H9 (cell line): ENCODE measurements around the gene KIF21A. TPM values are rescaled to one million over a fixed set of nuclear protein-coding genes. Genes with fewer than 3 reads are reported as not detected.

Experiments used
- DNase-seq: peaks from one replicate; pipeline ENCODE4 v3.0.0-alpha.2; 2017
- H2AFZ ChIP-seq: one replicate; pipeline ENCODE4 v1.6.1; 2013; ENCODE audit warnings: mild to moderate bottlenecking, low read length, control low read depth, moderate library complexity
- H2AK5ac ChIP-seq: 2 replicates; pipeline ENCODE4 v1.6.1; 2013; ENCODE audit warnings: low read length, control low read depth, mixed read lengths; ENCODE audit not compliant: insufficient read length
- H2BK120ac ChIP-seq: one replicate; pipeline ENCODE4 v1.6.1; 2013; ENCODE audit warnings: low read depth, mild to moderate bottlenecking, low read length, control low read depth, inconsistent platforms; ENCODE audit not compliant: poor library complexity, severe bottlenecking
- H2BK12ac ChIP-seq: 2 replicates; pipeline ENCODE4 v1.6.1; 2013; ENCODE audit warnings: low read length, control low read depth, mixed read lengths, low read depth; ENCODE audit not compliant: insufficient read length
- H2BK15ac ChIP-seq: 2 replicates; pipeline ENCODE4 v1.6.1; 2013; ENCODE audit warnings: low read depth, low read length, control low read depth
- H2BK20ac ChIP-seq: one replicate; pipeline ENCODE4 v1.6.1; 2013; ENCODE audit warnings: low read depth, mild to moderate bottlenecking, low read length, control low read depth, inconsistent platforms; ENCODE audit not compliant: poor library complexity, severe bottlenecking
- H2BK5ac ChIP-seq: 2 replicates; pipeline ENCODE4 v1.6.1; 2013; ENCODE audit warnings: low read length, control low read depth, mixed read lengths; ENCODE audit not compliant: insufficient read length
- H3K14ac ChIP-seq: 2 replicates; pipeline ENCODE4 v1.6.1; 2013; ENCODE audit warnings: low read length, control low read depth; ENCODE audit not compliant: insufficient read depth
- H3K18ac ChIP-seq: 2 replicates; pipeline ENCODE4 v1.6.1; 2013; ENCODE audit warnings: low read depth, mild to moderate bottlenecking, mixed read lengths, low read length, control low read depth; ENCODE audit not compliant: insufficient read length
- H3K23ac ChIP-seq: 2 replicates; pipeline ENCODE4 v1.6.1; 2013; ENCODE audit warnings: low read length, control low read depth, mixed read lengths, low read depth; ENCODE audit not compliant: insufficient read length
- H3K23me2 ChIP-seq: 2 replicates; pipeline ENCODE4 v1.6.1; 2013; ENCODE audit warnings: low read depth, mild to moderate bottlenecking, mixed read lengths, low read length, control low read depth; ENCODE audit not compliant: insufficient read length, poor library complexity, severe bottlenecking
- H3K27ac ChIP-seq: 2 replicates; pipeline ENCODE4 v1.5.1; 2013; ENCODE audit warnings: low read length, control low read depth, mixed read lengths, low read depth; ENCODE audit not compliant: insufficient read length
- H3K27me3 ChIP-seq: 2 replicates; pipeline ENCODE4 v1.6.1; 2013; ENCODE audit warnings: low read length, control low read depth, inconsistent platforms; ENCODE audit not compliant: insufficient read depth
- H3K4ac ChIP-seq: 2 replicates; pipeline ENCODE4 v1.6.1; 2013; ENCODE audit warnings: low read depth, mild to moderate bottlenecking, control low read depth, inconsistent platforms, low read length, moderate library complexity
- H3K4me1 ChIP-seq: 2 replicates; pipeline ENCODE4 v1.6.1; 2013; ENCODE audit warnings: low read length, control low read depth, inconsistent platforms; ENCODE audit not compliant: insufficient read depth
- H3K4me2 ChIP-seq: 2 replicates; pipeline ENCODE4 v1.6.1; 2013; ENCODE audit warnings: low read length, control low read depth, mixed read lengths; ENCODE audit not compliant: insufficient read length, insufficient read depth
- H3K56ac ChIP-seq: 2 replicates; pipeline ENCODE4 v1.6.1; 2013; ENCODE audit warnings: low read depth, mild to moderate bottlenecking, mixed read lengths, low read length, control low read depth; ENCODE audit not compliant: insufficient read length
- H3K79me1 ChIP-seq: 2 replicates; pipeline ENCODE4 v1.6.1; 2013; ENCODE audit warnings: low read depth, mild to moderate bottlenecking, moderate library complexity, low read length, control low read depth, inconsistent platforms; ENCODE audit not compliant: insufficient read depth, poor library complexity, severe bottlenecking
- H3K79me2 ChIP-seq: 2 replicates; pipeline ENCODE4 v1.6.1; 2013; ENCODE audit warnings: low read length, control low read depth, inconsistent platforms; ENCODE audit not compliant: insufficient read depth
- H3K9ac ChIP-seq: 2 replicates; pipeline ENCODE4 v1.6.1; 2013; ENCODE audit warnings: low read length, control low read depth, mixed read lengths; ENCODE audit not compliant: insufficient read length; ENCODE audit errors: extremely low read depth
- H3K9me3 ChIP-seq: one replicate; pipeline ENCODE4 v1.6.1; 2013; ENCODE audit warnings: low read depth, low read length, inconsistent platforms; ENCODE audit not compliant: control insufficient read depth
- H3T11ph ChIP-seq: one replicate; pipeline ENCODE4 v1.6.1; 2013; ENCODE audit warnings: mild to moderate bottlenecking, low read length, control low read depth, inconsistent platforms
- H4K20me1 ChIP-seq: one replicate; pipeline ENCODE4 v1.6.1; 2013; ENCODE audit not compliant: control insufficient read depth, insufficient read length, insufficient read depth
- H4K5ac ChIP-seq: 2 replicates; pipeline ENCODE4 v1.6.1; 2013; ENCODE audit warnings: low read depth, mild to moderate bottlenecking, mixed read lengths, low read length, control low read depth; ENCODE audit not compliant: insufficient read length
- H4K8ac ChIP-seq: replicated peaks from 2 replicates; pipeline ENCODE4 v1.6.1; 2013; ENCODE audit warnings: low read length, control low read depth, mixed read lengths, low read depth; ENCODE audit not compliant: insufficient read length
- H4K91ac ChIP-seq: 2 replicates; pipeline ENCODE4 v1.6.1; 2013; ENCODE audit warnings: low read depth, mild to moderate bottlenecking, moderate library complexity, mixed read lengths, low read length, control low read depth; ENCODE audit not compliant: insufficient read length
- H3K27ac Mint-ChIP-seq, 3 experiments: 2 replicates in 2 of 3; 3 replicates in 1 of 3; pipeline ENCODE4 v1.8.0; 2020 to 2021; ENCODE audit warnings: mixed read lengths in 3 of 3, mild to moderate bottlenecking in 1 of 3, moderate library complexity in 1 of 3
- H3K27me3 Mint-ChIP-seq: 2 replicates; pipeline ENCODE4 v1.8.0; 2021; ENCODE audit warnings: low read depth, mild to moderate bottlenecking, moderate library complexity, mixed read lengths
- H3K36me3 Mint-ChIP-seq, 3 experiments: 2 replicates in 2 of 3; 3 replicates in 1 of 3; pipeline ENCODE4 v1.8.0; 2020 to 2021; ENCODE audit warnings: low read depth in 3 of 3, mixed read lengths in 3 of 3; ENCODE audit not compliant: insufficient read depth in 1 of 3
- H3K4me1 Mint-ChIP-seq, 2 experiments: 2 replicates each; pipeline ENCODE4 v1.8.0; 2020; ENCODE audit warnings: mixed read lengths in 2 of 2
- H3K4me3 Mint-ChIP-seq, 2 experiments: 2 replicates in 1 of 2; 3 replicates in 1 of 2; pipeline ENCODE4 v1.8.0; 2020 to 2021; ENCODE audit warnings: mild to moderate bottlenecking in 2 of 2, mixed read lengths in 2 of 2, moderate library complexity in 1 of 2
- H3K9me3 Mint-ChIP-seq, 2 experiments: 2 replicates in 1 of 2; 3 replicates in 1 of 2; pipeline ENCODE4 v1.8.0; 2020; ENCODE audit warnings: mild to moderate bottlenecking in 2 of 2, mixed read lengths in 2 of 2, moderate library complexity in 1 of 2
- WGBS: extraction: QIAGEN DNeasy Blood & Tissue Kit; methylation state at CpG from one replicate; pipeline ENCODE4 v1.1.7; 2013; ENCODE audit warnings: missing lambda C conversion rate, low lambda C conversion rate, mixed read lengths; ENCODE audit not compliant: insufficient read length; ENCODE audit errors: extremely low coverage; 5-methylcytosine and 5-hydroxymethylcytosine counted together
- total RNA-seq: library from RNA; stranded (reverse); gene quantifications from 2 replicates; pipeline ENCODE4 v1.2.1, GENCODE V29; 2021
- TF ChIP-seq, protein P1 (sequence below): fragments of 200-600 bp; sonication (generic); conservative IDR thresholded peaks from 3 replicates; pipeline ENCODE4 v1.8.0; 2021; ENCODE audit warnings: antibody characterized with exemption, mild to moderate bottlenecking

The KIF21A gene
- total RNA-seq, 1 experiment from 2014 or later: 17.2 TPM

DNA sequence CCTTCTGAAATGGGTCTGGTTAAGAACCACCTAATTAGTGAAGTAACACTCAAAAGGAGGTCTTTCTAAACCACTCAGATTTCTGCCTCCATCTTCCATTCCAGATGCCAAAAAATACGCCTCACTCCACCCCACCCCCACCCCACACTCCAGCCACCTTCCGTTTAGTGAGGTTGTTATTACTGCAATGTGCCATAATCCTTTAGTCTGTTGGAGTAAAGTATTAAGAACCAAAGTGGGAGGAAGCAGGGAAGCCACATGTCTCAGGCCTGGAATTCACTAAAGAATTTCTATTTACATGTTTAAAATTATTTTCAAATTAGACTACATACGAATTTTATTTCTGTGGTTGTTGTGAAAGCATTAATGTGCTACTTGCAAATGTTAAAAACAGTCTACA is 7.4 kb downstream of the KIF21A start:
- no peak overlapping the region for H3K9ac ChIP-seq
- no peak overlapping the region for H3T11ph ChIP-seq
- H3K36me3 Mint-ChIP-seq: peaks cover 0 to 6% (median 0%) of the 10 kb centered on the region in 3 experiments; a peak in 3 of 7 replicates
- H3K14ac ChIP-seq: no peak overlapping the region
- H2BK5ac ChIP-seq: no peak overlapping the region
- no peaks in the 10 kb centered on the region for H3K9me3 ChIP-seq
- TF ChIP-seq, protein P1, sequence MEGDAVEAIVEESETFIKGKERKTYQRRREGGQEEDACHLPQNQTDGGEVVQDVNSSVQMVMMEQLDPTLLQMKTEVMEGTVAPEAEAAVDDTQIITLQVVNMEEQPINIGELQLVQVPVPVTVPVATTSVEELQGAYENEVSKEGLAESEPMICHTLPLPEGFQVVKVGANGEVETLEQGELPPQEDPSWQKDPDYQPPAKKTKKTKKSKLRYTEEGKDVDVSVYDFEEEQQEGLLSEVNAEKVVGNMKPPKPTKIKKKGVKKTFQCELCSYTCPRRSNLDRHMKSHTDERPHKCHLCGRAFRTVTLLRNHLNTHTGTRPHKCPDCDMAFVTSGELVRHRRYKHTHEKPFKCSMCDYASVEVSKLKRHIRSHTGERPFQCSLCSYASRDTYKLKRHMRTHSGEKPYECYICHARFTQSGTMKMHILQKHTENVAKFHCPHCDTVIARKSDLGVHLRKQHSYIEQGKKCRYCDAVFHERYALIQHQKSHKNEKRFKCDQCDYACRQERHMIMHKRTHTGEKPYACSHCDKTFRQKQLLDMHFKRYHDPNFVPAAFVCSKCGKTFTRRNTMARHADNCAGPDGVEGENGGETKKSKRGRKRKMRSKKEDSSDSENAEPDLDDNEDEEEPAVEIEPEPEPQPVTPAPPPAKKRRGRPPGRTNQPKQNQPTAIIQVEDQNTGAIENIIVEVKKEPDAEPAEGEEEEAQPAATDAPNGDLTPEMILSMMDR: no peak
- H3K4me1 Mint-ChIP-seq: peaks cover 6 to 14% of the 10 kb centered on the region in 2 experiments
- no peak for DNase-seq
- no peaks in the 10 kb centered on the region for H3K79me1 ChIP-seq
- H4K8ac ChIP-seq: no peak overlapping the region
- H2AFZ ChIP-seq: no peak overlapping the region
- H3K23ac ChIP-seq: no peak overlapping the region
- no peak overlapping the region for H3K4me3 Mint-ChIP-seq
- H3K9me3 Mint-ChIP-seq: no peaks in the 10 kb centered on the region; a peak in 1 of 5 replicates
- H3K56ac ChIP-seq: no peak overlapping the region
- H4K91ac ChIP-seq: no peak overlapping the region
- no peak overlapping the region for H3K4ac ChIP-seq
- no peak overlapping the region for H2BK12ac ChIP-seq
- no CpG with 5 or more reads among the region's 3 CpGs for WGBS
- no peaks in the 10 kb centered on the region for H3K4me1 ChIP-seq
- no peak overlapping the region for H3K4me2 ChIP-seq
- no peak overlapping the region for H2AK5ac ChIP-seq
- no peak overlapping the region for H3K27ac Mint-ChIP-seq
- H4K20me1 ChIP-seq: no peaks in the 10 kb centered on the region
- H3K79me2 ChIP-seq: no peaks in the 10 kb centered on the region
- H3K27me3 Mint-ChIP-seq: no peaks in the 10 kb centered on the region
- H2BK120ac ChIP-seq: no peak overlapping the region
- no peak overlapping the region for H4K5ac ChIP-seq
- no peak overlapping the region for H2BK15ac ChIP-seq
- no peaks in the 10 kb centered on the region for H3K27me3 ChIP-seq
- no peak overlapping the region for H2BK20ac ChIP-seq
- no peak overlapping the region for H3K18ac ChIP-seq
- no peaks in the 10 kb centered on the region for H3K23me2 ChIP-seq
- H3K27ac ChIP-seq: no peak overlapping the region
